HEK293 (cell line): ENCODE measurements around the gene TMEM213.

Experiments used
- CTCF ChIA-PET: fragments of 350-600 bp; formaldehyde crosslinking; extraction: SDS; loops from one replicate; lab custom pipeline; 2021; ENCODE audit warnings: antibody characterized with exemption; lab: Yijun Ruan, JAX
- POLR2A ChIA-PET: fragments of 300-600 bp; formaldehyde crosslinking; extraction: SDS; loops from one replicate; lab custom pipeline; 2020; ENCODE audit warnings: antibody characterized with exemption, inconsistent platforms; lab: Yijun Ruan, JAX
- H3K27ac ChIP-seq: fragments of 200-500 bp; sonication (Bioruptor generic); 2 replicates; pipeline ENCODE4 v1.5.1; 2014; ENCODE audit warnings: low read depth, low read length, control low read depth, inconsistent platforms; ENCODE audit errors: extremely low read depth
- H3K36me3 ChIP-seq, 2 experiments: fragments of 200-500 bp in 1 of 2; sonication (Bioruptor generic) in 1 of 2; 1 replicate in 1 of 2; 2 replicates in 1 of 2; pipeline ENCODE4 v1.5.1; 2014 to 2017; ENCODE audit warnings: inconsistent platforms in 2 of 2, low read length in 2 of 2; ENCODE audit not compliant: control insufficient read depth in 2 of 2, insufficient read depth in 1 of 2
- H3K4me1 ChIP-seq: fragments of 200-500 bp; sonication (Bioruptor generic); 2 replicates; pipeline ENCODE4 v1.5.1; 2014; ENCODE audit warnings: mild to moderate bottlenecking, low read length, inconsistent platforms; ENCODE audit not compliant: control insufficient read depth, insufficient read depth
- H3K4me3 ChIP-seq: 2 replicates; pipeline ENCODE4 v1.5.1; 2011; ENCODE audit warnings: low read depth, mild to moderate bottlenecking, control low read depth, low read length, moderate library complexity
- H3K9me3 ChIP-seq: fragments of 200-500 bp; sonication (Bioruptor generic); 2 replicates; pipeline ENCODE4 v1.5.1; 2014; ENCODE audit warnings: low read depth, low read length, inconsistent platforms; ENCODE audit not compliant: control insufficient read depth, insufficient read depth
- SP7 ChIP-seq: fragments of 450-650 bp; formaldehyde crosslinking; IDR thresholded peaks from 2 replicates; pipeline ENCODE4 v1.5.1; 2016; ENCODE audit warnings: missing biosample characterization, missing genetic modification characterization
- TCF7L2 ChIP-seq: IDR thresholded peaks from 2 replicates; pipeline ENCODE4 v1.6.1; 2011; ENCODE audit warnings: low read depth, mild to moderate bottlenecking, inconsistent platforms, low read length, moderate library complexity, borderline replicate concordance
- YY2 ChIP-seq: fragments of 450-650 bp; formaldehyde crosslinking; IDR thresholded peaks from 2 replicates; pipeline ENCODE4 v1.5.1; 2016; ENCODE audit warnings: missing biosample characterization, missing genetic modification characterization
- ZIC2 ChIP-seq: fragments of 450-650 bp; formaldehyde crosslinking; IDR thresholded peaks from 2 replicates; pipeline ENCODE4 v1.5.1; 2016; ENCODE audit warnings: missing biosample characterization, missing genetic modification characterization
- ZNF157 ChIP-seq: fragments of 450-650 bp; formaldehyde crosslinking; IDR thresholded peaks from 2 replicates; pipeline ENCODE4 v1.5.1; 2016; ENCODE audit warnings: missing biosample characterization, missing genetic modification characterization
- ZNF16 ChIP-seq: fragments of 450-650 bp; formaldehyde crosslinking; IDR thresholded peaks from 2 replicates; pipeline ENCODE4 v1.5.1; 2016; ENCODE audit warnings: low read depth, missing biosample characterization, missing genetic modification characterization
- ZNF248 ChIP-seq: fragments of 450-650 bp; formaldehyde crosslinking; IDR thresholded peaks from 2 replicates; pipeline ENCODE4 v1.5.1; 2017; ENCODE audit warnings: missing biosample characterization, missing genetic modification characterization
- ZNF266 ChIP-seq: fragments of 450-650 bp; formaldehyde crosslinking; IDR thresholded peaks from 2 replicates; pipeline ENCODE4 v1.5.1; 2016; ENCODE audit warnings: missing biosample characterization, missing genetic modification characterization, low read depth
- ZNF274 ChIP-seq, 2 experiments: fragments of 200-500 bp in 1 of 2; fragments of 450-650 bp in 1 of 2; sonication (Bioruptor generic) in 1 of 2; formaldehyde crosslinking in 1 of 2; IDR thresholded peaks; 2 replicates each; pipeline versions ENCODE4 v1.5.1 to v1.6.1; 2014 to 2016; ENCODE audit warnings: borderline replicate concordance in 1 of 2, inconsistent platforms in 1 of 2, low read length in 1 of 2, missing biosample characterization in 1 of 2, missing genetic modification characterization in 1 of 2
- ZNF394 ChIP-seq: fragments of 450-650 bp; formaldehyde crosslinking; IDR thresholded peaks from 2 replicates; pipeline ENCODE4 v1.5.1; 2016; ENCODE audit warnings: missing biosample characterization, missing genetic modification characterization, mild to moderate bottlenecking, moderate library complexity, borderline replicate concordance
- ZNF521 ChIP-seq: fragments of 450-650 bp; formaldehyde crosslinking; IDR thresholded peaks from 2 replicates; pipeline ENCODE4 v1.5.1; 2017; ENCODE audit warnings: missing biosample characterization, mild to moderate bottlenecking, missing genetic modification characterization
- ZNF658 ChIP-seq: fragments of 450-650 bp; formaldehyde crosslinking; IDR thresholded peaks from 2 replicates; pipeline ENCODE4; 2016; ENCODE audit warnings: missing biosample characterization, missing genetic modification characterization
- ZNF776 ChIP-seq: fragments of 450-650 bp; formaldehyde crosslinking; IDR thresholded peaks from 2 replicates; pipeline ENCODE4 v1.5.0; 2017; ENCODE audit warnings: missing biosample characterization, missing genetic modification characterization, borderline replicate concordance
- ZNF830 ChIP-seq: fragments of 450-650 bp; IDR thresholded peaks from 2 replicates; pipeline ENCODE4 v1.5.0; 2018; ENCODE audit warnings: missing biosample characterization, missing genetic modification characterization, low read depth, mild to moderate bottlenecking, moderate library complexity
- TF ChIP-seq, protein P1 (sequence below): fragments of 450-650 bp; IDR thresholded peaks from 2 replicates; pipeline ENCODE4 v1.5.1; 2018; ENCODE audit warnings: missing biosample characterization, mild to moderate bottlenecking, missing genetic modification characterization
- TF ChIP-seq, protein P2 (sequence below): fragments of 450-650 bp; formaldehyde crosslinking; IDR thresholded peaks from 2 replicates; pipeline ENCODE4 v1.5.1; 2016; ENCODE audit warnings: missing biosample characterization, missing genetic modification characterization
- TF ChIP-seq, protein P3 (sequence below): fragments of 450-650 bp; formaldehyde crosslinking; IDR thresholded peaks from 2 replicates; pipeline ENCODE4 v1.5.1; 2016; ENCODE audit warnings: missing biosample characterization, missing genetic modification characterization
- TF ChIP-seq, protein P4 (sequence below): fragments of 450-650 bp; formaldehyde crosslinking; conservative IDR thresholded peaks from 2 replicates; pipeline ENCODE4 v1.5.1; 2016; ENCODE audit warnings: low read depth, missing biosample characterization, missing genetic modification characterization
- TF ChIP-seq, protein P5 (sequence below): fragments of 450-650 bp; IDR thresholded peaks from 2 replicates; pipeline ENCODE4 v1.5.1; 2018; ENCODE audit warnings: missing biosample characterization, missing genetic modification characterization
- TF ChIP-seq, protein P6 (sequence below): fragments of 450-650 bp; formaldehyde crosslinking; conservative IDR thresholded peaks from 2 replicates; pipeline ENCODE4 v1.5.1; 2016; ENCODE audit warnings: low read depth, missing biosample characterization, missing genetic modification characterization
- TF ChIP-seq, protein P7 (sequence below): fragments of 450-650 bp; formaldehyde crosslinking; IDR thresholded peaks from 2 replicates; pipeline ENCODE4 v1.5.1; 2017; ENCODE audit warnings: missing biosample characterization, missing genetic modification characterization

Gene TMEM213

DNA sequence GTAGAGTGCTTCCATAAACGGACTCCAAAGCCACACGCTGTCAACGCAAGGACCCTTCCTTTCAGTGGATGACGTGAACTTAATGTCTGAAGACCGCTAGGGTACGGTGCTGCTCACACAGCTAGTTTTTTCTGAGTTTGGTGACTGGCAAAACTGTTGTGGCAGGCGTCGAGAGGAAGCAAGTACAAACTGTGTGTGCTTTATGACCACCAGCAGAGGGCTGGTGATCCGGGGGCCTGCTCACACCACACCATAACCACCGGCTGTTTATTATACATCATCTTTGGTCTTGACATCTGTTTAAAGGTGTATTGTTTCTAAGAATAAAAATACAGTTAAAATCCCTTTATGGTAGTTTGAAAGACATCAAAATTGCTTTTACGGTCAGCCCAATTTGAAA is 37.3 kb downstream of the TMEM213 start (continued):
- TF ChIP-seq, protein P1, sequence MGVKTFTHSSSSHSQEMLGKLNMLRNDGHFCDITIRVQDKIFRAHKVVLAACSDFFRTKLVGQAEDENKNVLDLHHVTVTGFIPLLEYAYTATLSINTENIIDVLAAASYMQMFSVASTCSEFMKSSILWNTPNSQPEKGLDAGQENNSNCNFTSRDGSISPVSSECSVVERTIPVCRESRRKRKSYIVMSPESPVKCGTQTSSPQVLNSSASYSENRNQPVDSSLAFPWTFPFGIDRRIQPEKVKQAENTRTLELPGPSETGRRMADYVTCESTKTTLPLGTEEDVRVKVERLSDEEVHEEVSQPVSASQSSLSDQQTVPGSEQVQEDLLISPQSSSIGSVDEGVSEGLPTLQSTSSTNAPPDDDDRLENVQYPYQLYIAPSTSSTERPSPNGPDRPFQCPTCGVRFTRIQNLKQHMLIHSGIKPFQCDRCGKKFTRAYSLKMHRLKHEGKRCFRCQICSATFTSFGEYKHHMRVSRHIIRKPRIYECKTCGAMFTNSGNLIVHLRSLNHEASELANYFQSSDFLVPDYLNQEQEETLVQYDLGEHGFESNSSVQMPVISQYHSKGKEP (tag by site-specific recombination): no peak
- no peak for TF ChIP-seq ZNF157
- TF ChIP-seq, protein P2, sequence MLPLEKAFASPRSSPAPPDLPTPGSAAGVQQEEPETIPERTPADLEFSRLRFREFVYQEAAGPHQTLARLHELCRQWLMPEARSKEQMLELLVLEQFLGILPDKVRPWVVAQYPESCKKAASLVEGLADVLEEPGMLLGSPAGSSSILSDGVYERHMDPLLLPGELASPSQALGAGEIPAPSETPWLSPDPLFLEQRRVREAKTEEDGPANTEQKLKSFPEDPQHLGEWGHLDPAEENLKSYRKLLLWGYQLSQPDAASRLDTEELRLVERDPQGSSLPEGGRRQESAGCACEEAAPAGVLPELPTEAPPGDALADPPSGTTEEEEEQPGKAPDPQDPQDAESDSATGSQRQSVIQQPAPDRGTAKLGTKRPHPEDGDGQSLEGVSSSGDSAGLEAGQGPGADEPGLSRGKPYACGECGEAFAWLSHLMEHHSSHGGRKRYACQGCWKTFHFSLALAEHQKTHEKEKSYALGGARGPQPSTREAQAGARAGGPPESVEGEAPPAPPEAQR (tag by site-specific recombination): no peak

DNA sequence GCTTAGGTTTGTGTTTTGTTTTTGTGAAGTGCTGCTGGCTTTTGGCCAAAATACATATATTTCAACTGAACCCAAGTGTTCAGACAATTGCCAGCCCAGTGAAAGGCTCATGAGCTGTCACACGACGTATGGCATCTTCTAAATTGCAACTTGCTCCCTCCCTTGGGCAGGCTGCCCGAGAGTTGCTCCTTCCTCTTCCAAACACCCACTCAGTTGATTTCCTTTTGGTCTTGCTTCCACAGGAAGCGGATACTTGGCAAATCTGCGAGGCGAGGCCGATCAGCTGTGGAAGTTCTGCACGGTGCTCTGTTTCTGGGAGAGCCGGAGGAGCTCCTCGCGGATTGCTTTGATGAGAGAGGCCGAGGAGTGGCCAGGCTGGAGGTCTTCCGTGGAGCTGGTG is 39.8 kb downstream of the TMEM213 start:
- Histone ChIP-seq H3K4me1 (peaks cover 3% of the 10 kb centered on the region; the same call in 1 of the 2 replicates), H3K4me3 (no peak overlapping the region), H3K9me3 (no peaks in the 10 kb centered on the region), H3K27ac (no peak overlapping the region), H3K36me3 (peaks cover 0 to 28% of the 10 kb centered on the region in 2 experiments; a peak in 1 of 3 replicates)
- CTCF ChIA-PET: interaction anchor here (0.9 kb wide), 1 partner anchor 49 kb away, joined by 3 read pairs; no protein-coding TSS in a partner anchor
- POLR2A ChIA-PET: no interaction called here
- no peak for TF ChIP-seq ZNF830 (tag by site-specific recombination)
- TF ChIP-seq ZNF521 (tag by site-specific recombination): no peak
- TF ChIP-seq, protein P3, sequence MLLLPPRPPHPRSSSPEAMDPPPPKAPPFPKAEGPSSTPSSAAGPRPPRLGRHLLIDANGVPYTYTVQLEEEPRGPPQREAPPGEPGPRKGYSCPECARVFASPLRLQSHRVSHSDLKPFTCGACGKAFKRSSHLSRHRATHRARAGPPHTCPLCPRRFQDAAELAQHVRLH (tag by site-specific recombination): no peak
- TF ChIP-seq ZNF248 (tag by site-specific recombination): no peak
- no peak for TF ChIP-seq YY2 (tag by site-specific recombination)
- TF ChIP-seq, protein P4, sequence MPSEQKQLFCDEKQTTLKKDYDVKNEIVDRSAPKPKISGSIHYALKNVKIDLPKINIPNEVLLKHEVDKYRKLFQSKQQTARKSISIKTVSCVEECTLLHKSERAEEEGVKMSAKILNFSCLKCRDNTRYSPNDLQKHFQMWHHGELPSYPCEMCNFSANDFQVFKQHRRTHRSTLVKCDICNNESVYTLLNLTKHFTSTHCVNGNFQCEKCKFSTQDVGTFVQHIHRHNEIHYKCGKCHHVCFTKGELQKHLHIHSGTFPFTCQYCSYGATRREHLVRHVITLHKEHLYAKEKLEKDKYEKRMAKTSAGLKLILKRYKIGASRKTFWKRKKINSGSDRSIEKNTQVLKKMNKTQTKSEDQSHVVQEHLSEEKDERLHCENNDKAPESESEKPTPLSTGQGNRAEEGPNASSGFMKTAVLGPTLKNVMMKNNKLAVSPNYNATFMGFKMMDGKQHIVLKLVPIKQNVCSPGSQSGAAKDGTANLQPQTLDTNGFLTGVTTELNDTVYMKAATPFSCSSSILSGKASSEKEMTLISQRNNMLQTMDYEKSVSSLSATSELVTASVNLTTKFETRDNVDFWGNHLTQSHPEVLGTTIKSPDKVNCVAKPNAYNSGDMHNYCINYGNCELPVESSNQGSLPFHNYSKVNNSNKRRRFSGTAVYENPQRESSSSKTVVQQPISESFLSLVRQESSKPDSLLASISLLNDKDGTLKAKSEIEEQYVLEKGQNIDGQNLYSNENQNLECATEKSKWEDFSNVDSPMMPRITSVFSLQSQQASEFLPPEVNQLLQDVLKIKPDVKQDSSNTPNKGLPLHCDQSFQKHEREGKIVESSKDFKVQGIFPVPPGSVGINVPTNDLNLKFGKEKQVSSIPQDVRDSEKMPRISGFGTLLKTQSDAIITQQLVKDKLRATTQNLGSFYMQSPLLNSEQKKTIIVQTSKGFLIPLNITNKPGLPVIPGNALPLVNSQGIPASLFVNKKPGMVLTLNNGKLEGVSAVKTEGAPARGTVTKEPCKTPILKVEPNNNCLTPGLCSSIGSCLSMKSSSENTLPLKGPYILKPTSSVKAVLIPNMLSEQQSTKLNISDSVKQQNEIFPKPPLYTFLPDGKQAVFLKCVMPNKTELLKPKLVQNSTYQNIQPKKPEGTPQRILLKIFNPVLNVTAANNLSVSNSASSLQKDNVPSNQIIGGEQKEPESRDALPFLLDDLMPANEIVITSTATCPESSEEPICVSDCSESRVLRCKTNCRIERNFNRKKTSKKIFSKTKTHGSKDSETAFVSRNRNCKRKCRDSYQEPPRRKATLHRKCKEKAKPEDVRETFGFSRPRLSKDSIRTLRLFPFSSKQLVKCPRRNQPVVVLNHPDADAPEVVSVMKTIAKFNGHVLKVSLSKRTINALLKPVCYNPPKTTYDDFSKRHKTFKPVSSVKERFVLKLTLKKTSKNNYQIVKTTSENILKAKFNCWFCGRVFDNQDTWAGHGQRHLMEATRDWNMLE: no peak
- TF ChIP-seq SP7 (tag by site-specific recombination): no peak
- TF ChIP-seq ZNF16 (tag by site-specific recombination): no peak
- TF ChIP-seq, protein P5, sequence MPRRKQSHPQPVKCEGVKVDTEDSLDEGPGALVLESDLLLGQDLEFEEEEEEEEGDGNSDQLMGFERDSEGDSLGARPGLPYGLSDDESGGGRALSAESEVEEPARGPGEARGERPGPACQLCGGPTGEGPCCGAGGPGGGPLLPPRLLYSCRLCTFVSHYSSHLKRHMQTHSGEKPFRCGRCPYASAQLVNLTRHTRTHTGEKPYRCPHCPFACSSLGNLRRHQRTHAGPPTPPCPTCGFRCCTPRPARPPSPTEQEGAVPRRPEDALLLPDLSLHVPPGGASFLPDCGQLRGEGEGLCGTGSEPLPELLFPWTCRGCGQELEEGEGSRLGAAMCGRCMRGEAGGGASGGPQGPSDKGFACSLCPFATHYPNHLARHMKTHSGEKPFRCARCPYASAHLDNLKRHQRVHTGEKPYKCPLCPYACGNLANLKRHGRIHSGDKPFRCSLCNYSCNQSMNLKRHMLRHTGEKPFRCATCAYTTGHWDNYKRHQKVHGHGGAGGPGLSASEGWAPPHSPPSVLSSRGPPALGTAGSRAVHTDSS (tag by site-specific recombination): no peak
- no peak for TF ChIP-seq ZNF394
- no peak for TF ChIP-seq ZNF266 (tag by site-specific recombination)
- TF ChIP-seq, protein P6, sequence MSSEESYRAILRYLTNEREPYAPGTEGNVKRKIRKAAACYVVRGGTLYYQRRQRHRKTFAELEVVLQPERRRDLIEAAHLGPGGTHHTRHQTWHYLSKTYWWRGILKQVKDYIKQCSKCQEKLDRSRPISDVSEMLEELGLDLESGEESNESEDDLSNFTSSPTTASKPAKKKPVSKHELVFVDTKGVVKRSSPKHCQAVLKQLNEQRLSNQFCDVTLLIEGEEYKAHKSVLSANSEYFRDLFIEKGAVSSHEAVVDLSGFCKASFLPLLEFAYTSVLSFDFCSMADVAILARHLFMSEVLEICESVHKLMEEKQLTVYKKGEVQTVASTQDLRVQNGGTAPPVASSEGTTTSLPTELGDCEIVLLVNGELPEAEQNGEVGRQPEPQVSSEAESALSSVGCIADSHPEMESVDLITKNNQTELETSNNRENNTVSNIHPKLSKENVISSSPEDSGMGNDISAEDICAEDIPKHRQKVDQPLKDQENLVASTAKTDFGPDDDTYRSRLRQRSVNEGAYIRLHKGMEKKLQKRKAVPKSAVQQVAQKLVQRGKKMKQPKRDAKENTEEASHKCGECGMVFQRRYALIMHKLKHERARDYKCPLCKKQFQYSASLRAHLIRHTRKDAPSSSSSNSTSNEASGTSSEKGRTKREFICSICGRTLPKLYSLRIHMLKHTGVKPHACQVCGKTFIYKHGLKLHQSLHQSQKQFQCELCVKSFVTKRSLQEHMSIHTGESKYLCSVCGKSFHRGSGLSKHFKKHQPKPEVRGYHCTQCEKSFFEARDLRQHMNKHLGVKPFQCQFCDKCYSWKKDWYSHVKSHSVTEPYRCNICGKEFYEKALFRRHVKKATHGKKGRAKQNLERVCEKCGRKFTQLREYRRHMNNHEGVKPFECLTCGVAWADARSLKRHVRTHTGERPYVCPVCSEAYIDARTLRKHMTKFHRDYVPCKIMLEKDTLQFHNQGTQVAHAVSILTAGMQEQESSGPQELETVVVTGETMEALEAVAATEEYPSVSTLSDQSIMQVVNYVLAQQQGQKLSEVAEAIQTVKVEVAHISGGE: no peak
- TF ChIP-seq, protein P7, sequence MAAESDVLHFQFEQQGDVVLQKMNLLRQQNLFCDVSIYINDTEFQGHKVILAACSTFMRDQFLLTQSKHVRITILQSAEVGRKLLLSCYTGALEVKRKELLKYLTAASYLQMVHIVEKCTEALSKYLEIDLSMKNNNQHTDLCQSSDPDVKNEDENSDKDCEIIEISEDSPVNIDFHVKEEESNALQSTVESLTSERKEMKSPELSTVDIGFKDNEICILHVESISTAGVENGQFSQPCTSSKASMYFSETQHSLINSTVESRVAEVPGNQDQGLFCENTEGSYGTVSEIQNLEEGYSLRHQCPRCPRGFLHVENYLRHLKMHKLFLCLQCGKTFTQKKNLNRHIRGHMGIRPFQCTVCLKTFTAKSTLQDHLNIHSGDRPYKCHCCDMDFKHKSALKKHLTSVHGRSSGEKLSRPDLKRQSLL (tag by site-specific recombination): no peak
- no peak for TF ChIP-seq ZNF658 (tag by site-specific recombination)
- TF ChIP-seq ZIC2: no peak
- no peak for TF ChIP-seq ZNF274 (IDR thresholded peaks at IDR 0.05; ENCODE audit: low read length)
- TF ChIP-seq ZNF274 (tag by site-specific recombination; IDR thresholded peaks at IDR 0.05; ENCODE audit: borderline replicate concordance): no peak
- TF ChIP-seq TCF7L2: no peak
- TF ChIP-seq ZNF776 (tag by site-specific recombination): no peak
